Measurements from ENCODE around the gene CD9.

Gene CD9

DNA sequence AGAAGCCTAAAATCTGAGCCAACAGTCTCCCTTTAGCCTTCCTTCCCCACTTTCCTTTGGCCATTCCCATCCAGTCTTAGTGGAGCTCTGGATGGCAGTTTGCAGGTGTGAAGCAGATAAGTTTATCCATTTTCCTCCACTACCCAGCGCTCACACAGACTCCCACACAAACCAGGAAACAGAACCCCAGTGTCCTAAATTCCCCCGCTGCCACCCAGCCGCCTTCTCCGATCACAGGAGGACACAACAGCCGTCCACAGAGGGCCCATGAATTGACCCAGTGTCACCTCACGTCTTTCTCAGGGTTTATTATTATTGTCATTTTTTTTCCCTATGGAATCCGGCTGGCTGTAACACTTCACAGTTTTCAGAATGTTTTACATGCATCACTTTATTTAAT lies 16.4 kb downstream of the CD9 start:
- FAIRE-seq (no peak), DNase-seq (ENCODE audit: low spot score) (no peak)

DNA sequence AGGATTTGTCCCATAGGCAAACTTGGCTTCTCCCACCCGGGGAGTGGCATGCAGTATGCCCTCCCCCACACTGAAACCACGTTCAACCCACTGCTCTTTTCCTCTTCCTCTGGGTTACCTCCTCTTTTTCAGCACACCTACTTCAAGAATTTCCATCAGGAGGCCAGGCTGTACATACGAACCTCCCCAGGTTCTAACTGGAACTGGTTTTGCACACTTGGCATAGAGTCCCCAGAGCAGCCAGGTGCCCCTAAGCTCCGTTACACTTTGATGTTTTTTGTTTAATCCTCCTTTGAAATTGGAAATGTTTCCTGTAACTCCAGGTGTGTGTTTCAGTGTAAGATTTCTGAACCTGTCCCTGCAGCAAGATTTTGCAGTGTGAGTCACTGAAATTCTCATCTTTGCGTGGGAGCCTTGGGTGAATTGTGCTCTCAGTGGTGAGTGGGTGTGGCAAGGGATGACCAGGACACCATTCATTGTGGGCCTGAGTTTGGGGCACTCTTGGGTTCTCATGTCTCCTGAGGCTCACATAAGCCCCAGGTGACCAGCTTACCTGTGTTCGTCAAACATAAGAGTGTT lies 18.2 kb downstream of the CD9 start:
- DNase-seq (ENCODE audit: low spot score), result no peak
- FAIRE-seq, result no peak

- DNase-seq (ENCODE audit: low spot score) (no peak), FAIRE-seq (no peak)
These were observed 19.8 kb downstream of the CD9 start for GRCh38 chr12:6219980-6220379.

- FAIRE-seq (no peak), DNase-seq (ENCODE audit: low spot score) (no peak)
These were observed 20.9 kb downstream of the CD9 start for GRCh38 chr12:6221146-6221545.

GRCh38 chr12:6222078-6222654 lies 22.0 kb downstream of the CD9 start:
- FAIRE-seq (no peak), DNase-seq (ENCODE audit: low spot score) (no peak)

- FAIRE-seq, result peak; percentile 52
- no peak for DNase-seq (ENCODE audit: low spot score)
These were observed 23.3 kb downstream of the CD9 start for GRCh38 chr12:6223545-6223944.

- FAIRE-seq (peak; percentile 35), DNase-seq (ENCODE audit: low spot score) (no peak)
These were observed 24.4 kb downstream of the CD9 start for GRCh38 chr12:6224550-6224949.

GRCh38 chr12:6225630-6226001 lies 25.4 kb downstream of the CD9 start:
- no peak for FAIRE-seq

DNA sequence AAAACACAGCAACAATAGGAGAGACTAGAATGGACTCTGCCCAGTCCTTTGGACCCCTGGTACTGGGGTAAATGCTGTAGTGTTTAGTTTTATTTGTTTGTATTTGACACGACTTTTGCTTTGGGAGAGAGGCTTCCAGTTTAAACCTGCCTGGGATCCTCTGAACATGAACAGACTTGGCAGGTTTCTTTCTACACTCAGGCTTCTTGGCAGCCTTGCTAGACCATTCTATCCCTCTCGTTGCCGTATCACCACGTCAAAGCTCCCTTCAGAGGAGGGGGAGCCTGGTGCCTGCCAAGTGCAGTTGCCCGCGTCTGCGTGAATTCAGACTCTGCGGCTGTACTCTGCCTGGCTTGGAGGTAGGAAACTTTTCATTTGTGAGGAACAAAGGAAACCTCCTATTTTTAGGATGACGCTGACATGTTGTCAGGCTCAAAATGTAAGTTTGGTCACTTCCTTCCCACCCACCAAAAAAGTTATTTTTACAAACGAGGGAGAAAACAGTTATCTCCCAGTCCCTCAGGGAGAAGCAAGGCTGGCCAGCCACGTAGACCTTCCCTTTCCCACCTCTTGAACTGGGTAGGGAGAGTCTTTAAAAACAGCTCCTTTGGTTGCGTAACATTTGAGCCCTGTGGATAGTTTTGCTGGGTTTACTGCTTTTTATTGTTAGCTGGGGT lies 25.9 kb downstream of the CD9 start:
- FAIRE-seq (no peak), DNase-seq (ENCODE audit: low spot score) (no peak)

More at GRCh38 chr12:6225630-6226001, 25.4 kb downstream of the CD9 start:
- no peak for DNase-seq (ENCODE audit: low spot score)

DNA sequence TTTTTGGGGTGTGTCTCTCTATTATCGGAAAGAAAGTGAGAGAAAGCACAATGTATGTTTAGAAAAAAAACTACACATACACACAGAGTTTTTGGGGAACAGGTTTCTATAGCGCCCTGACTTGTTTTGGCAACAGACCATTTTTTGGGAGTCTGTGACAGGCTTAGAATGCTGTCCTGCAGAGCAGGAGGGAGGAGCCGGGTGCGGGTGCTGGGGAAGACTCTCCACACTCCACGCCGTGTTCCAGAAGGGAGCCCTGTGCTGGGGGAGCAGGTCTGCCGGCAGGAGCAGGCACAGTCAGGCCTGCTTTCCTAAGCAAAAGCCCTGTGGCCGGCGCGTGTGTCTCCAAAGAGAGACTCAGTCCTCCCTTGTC lies 26.5 kb downstream of the CD9 start:
- FAIRE-seq, result no peak
- no peak for DNase-seq (ENCODE audit: low spot score)

- DNase-seq (ENCODE audit: low spot score), result no peak
- no peak for FAIRE-seq
These were observed 28.5 kb downstream of the CD9 start for GRCh38 chr12:6228535-6229223.

DNA sequence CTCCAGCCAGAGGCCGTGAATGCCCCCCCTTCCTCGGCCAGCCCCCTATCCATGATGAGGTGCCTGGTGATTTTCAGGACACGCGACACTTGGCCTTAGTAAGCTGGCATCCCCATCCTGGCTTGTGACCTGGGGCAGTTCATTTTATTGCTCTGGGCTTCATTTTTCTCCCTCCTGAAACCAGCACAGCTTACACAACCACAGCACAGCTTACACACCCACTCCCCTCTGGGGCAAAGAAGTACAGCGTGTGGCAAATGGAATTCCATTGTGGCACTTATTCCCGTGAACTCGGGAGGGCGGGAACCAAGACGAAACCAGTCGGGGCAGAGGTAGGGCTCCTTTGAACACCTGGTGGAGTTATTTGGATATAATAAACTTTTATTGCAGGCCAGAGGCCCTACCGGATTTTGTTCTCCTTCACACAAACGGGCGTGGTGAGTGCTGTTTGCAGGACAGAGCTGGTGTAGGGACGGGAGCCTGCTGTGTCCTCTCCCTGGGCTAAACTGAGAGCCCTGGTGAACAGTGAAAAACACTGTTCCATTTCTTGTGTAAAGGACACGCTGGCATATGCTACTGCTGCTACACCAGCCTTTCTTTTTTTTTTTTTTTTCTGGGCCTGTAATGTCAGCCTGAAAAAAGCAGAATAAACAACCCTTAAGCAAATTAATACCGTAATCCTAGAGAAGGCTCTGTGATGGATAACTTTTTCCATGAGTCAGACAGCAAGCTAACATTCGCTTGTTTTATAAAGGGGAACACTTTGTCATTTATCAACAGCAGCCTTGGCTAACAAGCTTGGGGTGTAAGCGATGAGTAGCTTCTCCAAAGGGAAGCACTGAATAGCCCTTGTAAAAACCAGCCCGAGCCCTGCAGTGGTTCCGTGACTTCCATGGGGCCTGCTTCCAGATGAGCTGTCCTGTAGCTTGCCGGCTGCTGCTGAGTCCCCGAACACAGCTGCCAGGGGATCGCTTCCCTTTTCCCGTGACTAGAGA lies 29.3 kb downstream of the CD9 start:
- DNase-seq (ENCODE audit: low spot score), result no peak
- no peak for FAIRE-seq

DNA sequence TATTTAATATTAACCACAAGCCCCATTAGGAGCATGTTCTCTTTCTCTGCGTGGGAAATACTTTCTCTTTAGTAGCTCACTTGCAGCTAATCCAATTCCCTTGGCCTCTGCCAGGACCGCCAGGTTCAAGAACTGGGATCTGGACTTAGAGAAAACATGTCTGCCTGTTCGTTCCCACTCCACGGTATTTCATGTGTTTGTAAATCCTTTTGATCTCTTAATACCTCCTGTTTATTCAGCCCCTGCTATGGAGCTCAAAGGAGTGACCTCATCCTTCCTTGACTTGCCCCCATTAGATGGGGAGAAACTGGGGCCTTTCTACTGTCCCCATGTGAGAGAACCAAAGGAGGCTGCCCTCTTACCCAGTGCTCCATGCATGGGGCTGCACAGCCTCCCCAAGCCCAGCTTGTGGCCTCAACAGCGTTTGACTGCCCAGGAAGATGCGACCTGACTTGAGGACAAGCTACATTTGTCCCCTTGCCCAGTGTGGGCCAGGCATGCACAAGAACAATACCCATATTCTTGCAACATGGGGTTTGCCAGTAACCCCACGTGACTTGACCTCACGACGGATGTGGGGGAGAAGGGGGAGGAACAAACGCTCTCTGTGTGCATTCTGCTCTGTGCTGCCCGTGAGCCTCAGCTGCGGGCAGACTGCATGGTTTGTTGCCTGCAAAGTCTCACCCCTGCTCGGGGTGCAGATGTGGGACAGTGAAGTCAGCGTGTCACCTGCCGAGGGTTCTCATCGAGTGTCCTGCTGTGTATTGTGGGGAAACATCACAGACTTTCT lies 30.3 kb downstream of the CD9 start:
- no peak for DNase-seq (ENCODE audit: low spot score)
- FAIRE-seq, result peak; percentile 53

DNA sequence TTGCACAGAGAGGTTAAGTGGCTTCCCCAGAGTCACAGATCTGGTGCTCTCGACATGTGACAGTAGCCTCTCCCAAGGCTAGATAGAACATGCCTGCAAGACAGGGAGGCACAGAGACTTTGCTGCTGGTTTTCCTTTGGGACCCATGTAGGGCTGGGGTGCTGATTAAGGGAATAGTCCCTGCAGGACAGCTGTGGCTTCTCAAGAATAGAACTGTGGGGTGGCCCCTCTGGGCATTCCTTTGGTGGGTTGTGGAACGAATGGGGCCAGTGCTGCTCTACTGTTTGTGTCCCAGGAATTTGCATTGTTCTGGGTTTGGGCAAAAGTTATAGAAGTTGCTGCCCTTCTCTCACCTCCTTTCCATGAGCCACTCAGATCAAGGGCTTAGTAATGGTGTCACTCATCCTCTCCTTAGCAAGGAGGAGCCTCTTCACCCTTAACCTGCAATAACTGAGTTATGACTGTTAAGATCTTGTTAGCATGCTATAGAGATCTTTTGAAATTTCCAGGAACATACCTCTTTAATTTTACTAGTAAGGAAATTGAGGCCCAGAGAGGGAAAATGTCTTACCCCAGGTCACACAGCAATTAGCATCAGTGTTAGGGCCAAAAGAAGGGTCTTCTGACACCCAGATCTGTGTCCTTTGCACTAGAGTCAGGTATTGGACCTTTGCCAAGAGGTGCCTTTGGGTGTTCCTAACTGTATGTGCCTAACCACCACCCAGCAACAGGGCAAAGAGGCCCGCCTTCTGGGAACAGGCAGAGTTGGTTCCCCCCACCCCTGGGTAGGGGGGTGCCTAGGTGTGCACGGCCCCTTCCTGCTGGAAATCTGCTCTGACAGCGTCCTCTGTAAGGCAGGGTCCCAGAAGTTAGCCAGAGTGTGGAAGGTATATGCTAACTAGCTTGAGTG lies 31.4 kb downstream of the CD9 start:
- FAIRE-seq (peak; percentile 40), DNase-seq (ENCODE audit: low spot score) (no peak)

- FAIRE-seq (peak; percentile 9), DNase-seq (ENCODE audit: low spot score) (no peak)
These were observed 33.1 kb downstream of the CD9 start for GRCh38 chr12:6233121-6233971.

- FAIRE-seq (no peak), DNase-seq (ENCODE audit: low spot score) (no peak)
These were observed 34.0 kb downstream of the CD9 start for GRCh38 chr12:6234214-6234613.

GRCh38 chr12:6234906-6235305 lies 34.7 kb downstream of the CD9 start:
- no peak for FAIRE-seq
- DNase-seq (ENCODE audit: low spot score), result no peak

DNA sequence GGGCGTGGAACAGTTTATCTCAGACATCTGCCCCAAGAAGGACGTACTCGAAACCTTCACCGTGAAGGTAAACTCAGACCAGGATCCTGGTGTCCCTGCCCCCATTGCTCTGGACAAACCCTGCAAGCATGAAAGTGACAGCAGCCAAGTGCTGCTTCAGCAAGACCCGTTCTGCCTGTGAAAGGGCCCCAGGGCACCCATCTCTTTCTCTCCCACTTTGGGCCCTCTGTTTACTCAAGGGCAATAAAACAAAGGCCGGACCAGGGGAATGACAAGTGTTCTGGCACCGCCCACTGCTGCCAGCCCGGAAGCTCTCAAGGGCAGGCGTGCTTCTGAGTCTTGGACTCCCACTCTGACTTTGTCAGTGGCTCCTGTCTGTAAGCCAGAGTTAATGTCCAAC lies 35.3 kb downstream of the CD9 start:
- FAIRE-seq (no peak), DNase-seq (ENCODE audit: low spot score) (no peak)

Data from urothelium cell line (cell line).